SK-N-SH (cell line): ENCODE data around the gene PRRG4. TPM values are rescaled to one million over a fixed set of nuclear protein-coding genes. Genes with fewer than 3 reads are reported as not detected.

Experiments
- CTCF ChIA-PET: fragments of 300-600, 350-600 bp; formaldehyde crosslinking; extraction: SDS; loops from one replicate; lab custom pipeline; 2021; lab: Yijun Ruan, JAX
- POLR2A ChIA-PET: fragments of 350-600 bp; sonication (Branson Sonifier 250); formaldehyde crosslinking; extraction: SDS; loops from one replicate; lab custom pipeline; 2020; ENCODE audit warnings: antibody characterized with exemption, inconsistent platforms; lab: Yijun Ruan, JAX
- DNase-seq: peaks from one replicate; pipeline ENCODE4 v3.0.0; 2012
- H2AFZ ChIP-seq: fragments of 200-600 bp; sonication (generic); 2 replicates; pipeline ENCODE4 v1.8.1; 2016; ENCODE audit warnings: antibody characterized with exemption, mild to moderate bottlenecking, low read depth
- H3F3A ChIP-seq: fragments of 200-600 bp; sonication (generic); replicated peaks from 2 replicates; pipeline ENCODE3; 2016; ENCODE audit warnings: antibody characterized with exemption, mild to moderate bottlenecking; ENCODE audit not compliant: insufficient read depth
- H3K27ac ChIP-seq, 2 experiments: fragments of 200-500 bp in 1 of 2; fragments of 200-600 bp in 1 of 2; sonication (Bioruptor generic) in 1 of 2; sonication (generic), shearing (Covaris generic) in 1 of 2; 2 replicates each; pipeline versions ENCODE4 v1.5.1 to v1.6.1; 2014 to 2016; ENCODE audit warnings: low read depth in 2 of 2, inconsistent platforms in 1 of 2, low read length in 1 of 2, mild to moderate bottlenecking in 1 of 2, mixed read lengths in 1 of 2
- H3K27me3 ChIP-seq: fragments of 200-600 bp; sonication (generic), shearing (Covaris generic); 2 replicates; pipeline ENCODE4 v1.6.1; 2016; ENCODE audit warnings: mixed run types; ENCODE audit not compliant: insufficient read depth
- H3K36me3 ChIP-seq, 2 experiments: fragments of 200-500 bp in 1 of 2; fragments of 200-600 bp in 1 of 2; sonication (Bioruptor generic) in 1 of 2; sonication (generic) in 1 of 2; replicated peaks in 1 of 2; 2 replicates each; pipeline versions ENCODE3 to v1.5.1; 2014 to 2016; ENCODE audit warnings: low read length in 1 of 2, mild to moderate bottlenecking in 1 of 2; ENCODE audit not compliant: insufficient read depth in 2 of 2, control insufficient read depth in 1 of 2
- H3K4me1 ChIP-seq, 2 experiments: fragments of 200-500 bp in 1 of 2; fragments of 200-600 bp in 1 of 2; sonication (Bioruptor generic) in 1 of 2; sonication (generic), shearing (Covaris generic) in 1 of 2; 2 replicates each; pipeline versions ENCODE4 v1.5.1 to v1.6.1; 2014 to 2016; ENCODE audit warnings: low read depth in 1 of 2, low read length in 1 of 2, mixed run types in 1 of 2; ENCODE audit not compliant: insufficient read depth in 2 of 2, control insufficient read depth in 1 of 2
- H3K4me2 ChIP-seq: fragments of 200-600 bp; sonication (generic), shearing (Covaris generic); 2 replicates; pipeline ENCODE4 v1.6.1; 2017; ENCODE audit warnings: mixed run types
- H3K4me3 ChIP-seq, 2 experiments: fragments of 200-500 bp in 1 of 2; fragments of 200-600 bp in 1 of 2; sonication (Bioruptor generic) in 1 of 2; sonication (generic), shearing (Covaris generic) in 1 of 2; 2 replicates each; pipeline versions ENCODE4 v1.5.1 to v1.8.1; 2014 to 2016; ENCODE audit warnings: low read depth in 2 of 2, inconsistent platforms in 1 of 2, low read length in 1 of 2, mild to moderate bottlenecking in 1 of 2, mixed read lengths in 1 of 2, moderate library complexity in 1 of 2
- H3K79me2 ChIP-seq: fragments of 200-600 bp; sonication (generic); 2 replicates; pipeline ENCODE4 v1.8.1; 2017; ENCODE audit warnings: mild to moderate bottlenecking; ENCODE audit not compliant: insufficient read depth
- H3K9ac ChIP-seq: fragments of 200-600 bp; sonication (generic); 2 replicates; pipeline ENCODE4 v1.6.1; 2017; ENCODE audit warnings: mixed run types
- H3K9me2 ChIP-seq: fragments of 200-600 bp; sonication (generic); 2 replicates; pipeline ENCODE4 v1.6.1; 2017; ENCODE audit warnings: mixed run types
- H3K9me3 ChIP-seq: fragments of 200-600 bp; sonication (generic); 2 replicates; pipeline ENCODE4 v1.6.1; 2017; ENCODE audit warnings: mixed run types, mild to moderate bottlenecking, moderate library complexity
- H4K20me1 ChIP-seq: fragments of 200-600 bp; sonication (generic); 2 replicates; pipeline ENCODE4 v1.6.1; 2017; ENCODE audit warnings: mild to moderate bottlenecking, mixed run types; ENCODE audit not compliant: insufficient read depth
- CHD2 ChIP-seq: fragments of 150-350 bp; IDR thresholded peaks from 2 replicates; pipeline ENCODE4 v1.6.1; 2018; ENCODE audit warnings: low read length; ENCODE audit not compliant: partially characterized antibody
- FOSL2 ChIP-seq: IDR thresholded peaks from 2 replicates; pipeline ENCODE4 v1.4.0; 2012; ENCODE audit warnings: low read depth, mild to moderate bottlenecking, moderate library complexity, borderline replicate concordance
- FOXJ3 ChIP-seq: sonication (generic); formaldehyde crosslinking; IDR thresholded peaks from 2 replicates; pipeline ENCODE4 v1.5.1; 2020; ENCODE audit warnings: mild to moderate bottlenecking, missing genetic modification reagents
- JUND ChIP-seq: IDR thresholded peaks from 2 replicates; pipeline ENCODE4 v1.4.0; 2012
- MEF2A ChIP-seq: IDR thresholded peaks from 2 replicates; pipeline ENCODE4 v1.4.0; 2012; ENCODE audit warnings: low read depth, borderline replicate concordance
- POLR2AphosphoS5 ChIP-seq: IDR thresholded peaks from 2 replicates; pipeline ENCODE4 v1.6.1; 2012; ENCODE audit warnings: low read depth, low read length
- RAD21 ChIP-seq: IDR thresholded peaks from 2 replicates; pipeline ENCODE4 v1.6.1; 2012; ENCODE audit warnings: mild to moderate bottlenecking, low read length
- SMC3 ChIP-seq: IDR thresholded peaks from 2 replicates; pipeline ENCODE4 v1.6.1; 2012; ENCODE audit warnings: low read depth, low read length, improper control_type of control experiment
- TCF12 ChIP-seq: IDR thresholded peaks from 2 replicates; pipeline ENCODE4 v1.4.0; 2012
- YY1 ChIP-seq: IDR thresholded peaks from 2 replicates; pipeline ENCODE4 v1.4.0; 2012; ENCODE audit warnings: low read depth, mild to moderate bottlenecking
- polyA plus RNA-seq, 3 experiments: library from polyadenylated mRNA; depleted of rRNA; stranded (reverse); fragments of >200 nt; gene quantifications; 2 replicates each; pipeline ENCODE4 v1.2.3, GENCODE V29; 2012
- TF ChIP-seq, protein P1 (sequence below): fragments of 200-600 bp; sonication (generic); IDR thresholded peaks from 2 replicates; pipeline ENCODE4 v1.6.1; 2017; ENCODE audit warnings: antibody characterized with exemption, mild to moderate bottlenecking, moderate library complexity
- TF ChIP-seq, protein P2 (sequence below): IDR thresholded peaks from 2 replicates; pipeline ENCODE4 v1.4.0; 2012; ENCODE audit warnings: low read depth
- TF ChIP-seq, protein P3 (sequence below): IDR thresholded peaks from 2 replicates; pipeline ENCODE4; 2012
- TF ChIP-seq, protein P4 (sequence below): IDR thresholded peaks from 2 replicates; pipeline ENCODE4 v1.4.0; 2012; ENCODE audit warnings: low read depth, borderline replicate concordance
- TF ChIP-seq, protein P5 (sequence below): fragments of 150-350 bp; IDR thresholded peaks from 2 replicates; pipeline ENCODE4 v1.6.1; 2016; ENCODE audit warnings: mild to moderate bottlenecking, low read depth, low read length
- TF ChIP-seq, protein P6 (sequence below): IDR thresholded peaks from 2 replicates; pipeline ENCODE4 v1.4.0; 2012; ENCODE audit warnings: low read depth, borderline replicate concordance

Gene PRRG4
- polyA plus RNA-seq, 1 of the 3 experiments (the other 2 are of a cell fraction): 0.21 TPM

DNA sequence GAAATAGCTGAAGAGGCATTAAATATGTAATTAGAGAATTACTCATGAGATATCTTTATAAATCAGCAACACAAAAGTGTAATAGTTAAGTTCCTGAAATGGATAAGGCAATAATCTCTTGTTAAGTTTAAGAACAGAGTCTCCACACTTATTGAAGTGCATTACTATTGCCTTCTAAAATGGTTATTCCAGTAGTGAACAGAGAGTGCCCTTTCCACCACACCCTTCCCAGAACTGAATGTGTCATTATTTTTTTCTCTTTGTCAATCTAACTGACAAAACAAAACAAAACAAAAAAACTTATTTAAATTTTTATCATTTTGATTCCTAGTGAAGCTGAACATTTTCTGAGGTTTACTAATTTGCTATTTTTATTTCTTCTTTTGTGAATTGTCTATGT lies 9.2 kb upstream of the PRRG4 start:
- Histone ChIP-seq H3F3A (no peaks in the 10 kb centered on the region), H3K4me3 (no peak overlapping the region), H3K27me3 (no peaks in the 10 kb centered on the region; the same call in 1 of the 2 replicates), H3K4me2 (no peak overlapping the region), H3K36me3 (no peaks in the 10 kb centered on the region), H2AFZ (no peak overlapping the region), H3K9me3 (no peaks in the 10 kb centered on the region), H3K9me2 (no peaks in the 10 kb centered on the region), H3K27ac (no peak overlapping the region), H3K4me1 (peaks cover 0 to 4% of the 10 kb centered on the region in 2 experiments; a peak in 1 of 4 replicates), H3K79me2 (no peaks in the 10 kb centered on the region), H3K9ac (no peak overlapping the region), H4K20me1 (no peaks in the 10 kb centered on the region)
- TF ChIP-seq, protein P1, sequence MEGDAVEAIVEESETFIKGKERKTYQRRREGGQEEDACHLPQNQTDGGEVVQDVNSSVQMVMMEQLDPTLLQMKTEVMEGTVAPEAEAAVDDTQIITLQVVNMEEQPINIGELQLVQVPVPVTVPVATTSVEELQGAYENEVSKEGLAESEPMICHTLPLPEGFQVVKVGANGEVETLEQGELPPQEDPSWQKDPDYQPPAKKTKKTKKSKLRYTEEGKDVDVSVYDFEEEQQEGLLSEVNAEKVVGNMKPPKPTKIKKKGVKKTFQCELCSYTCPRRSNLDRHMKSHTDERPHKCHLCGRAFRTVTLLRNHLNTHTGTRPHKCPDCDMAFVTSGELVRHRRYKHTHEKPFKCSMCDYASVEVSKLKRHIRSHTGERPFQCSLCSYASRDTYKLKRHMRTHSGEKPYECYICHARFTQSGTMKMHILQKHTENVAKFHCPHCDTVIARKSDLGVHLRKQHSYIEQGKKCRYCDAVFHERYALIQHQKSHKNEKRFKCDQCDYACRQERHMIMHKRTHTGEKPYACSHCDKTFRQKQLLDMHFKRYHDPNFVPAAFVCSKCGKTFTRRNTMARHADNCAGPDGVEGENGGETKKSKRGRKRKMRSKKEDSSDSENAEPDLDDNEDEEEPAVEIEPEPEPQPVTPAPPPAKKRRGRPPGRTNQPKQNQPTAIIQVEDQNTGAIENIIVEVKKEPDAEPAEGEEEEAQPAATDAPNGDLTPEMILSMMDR: no peak
- TF ChIP-seq POLR2AphosphoS5: no peak
- TF ChIP-seq, protein P2, sequence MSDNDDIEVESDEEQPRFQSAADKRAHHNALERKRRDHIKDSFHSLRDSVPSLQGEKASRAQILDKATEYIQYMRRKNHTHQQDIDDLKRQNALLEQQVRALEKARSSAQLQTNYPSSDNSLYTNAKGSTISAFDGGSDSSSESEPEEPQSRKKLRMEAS: no peak
- ChIA-PET CTCF (interaction anchor here (2.5 kb wide), 1 partner anchor 28 kb away, joined by 6 read pairs; no protein-coding TSS in a partner anchor), POLR2A (no interaction called here)
- no peak for DNase-seq

DNA sequence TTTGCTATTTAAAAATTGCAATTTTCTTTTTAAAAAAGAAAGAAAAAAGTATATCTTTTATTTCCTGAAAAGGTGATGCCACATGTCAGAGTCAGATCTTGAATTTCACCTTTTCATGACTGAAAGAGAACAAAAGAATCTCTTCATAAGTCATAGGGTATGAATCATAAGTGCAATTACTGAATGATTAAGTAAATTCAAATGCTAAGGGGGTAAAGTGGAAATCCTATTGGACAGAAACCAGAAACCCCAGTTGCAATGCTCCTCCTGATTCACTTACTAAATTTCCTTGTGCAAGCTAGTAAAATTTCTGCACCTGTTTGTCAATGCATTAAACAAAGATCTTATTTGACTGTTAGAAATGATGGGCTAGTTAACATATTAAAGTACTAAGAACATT lies 8.2 kb upstream of the PRRG4 start:
- Histone ChIP-seq H3F3A (no peaks in the 10 kb centered on the region), H3K27ac (no peak overlapping the region), H2AFZ (no peak overlapping the region; the same call in 1 of the 2 replicates), H3K36me3 (no peaks in the 10 kb centered on the region), H3K9ac (no peak overlapping the region), H4K20me1 (no peaks in the 10 kb centered on the region), H3K79me2 (no peaks in the 10 kb centered on the region), H3K4me3 (no peak overlapping the region), H3K27me3 (no peaks in the 10 kb centered on the region; the same call in 1 of the 2 replicates), H3K4me2 (no peak overlapping the region), H3K4me1 (peaks cover 0 to 4% of the 10 kb centered on the region in 2 experiments; a peak in 1 of 4 replicates), H3K9me3 (no peaks in the 10 kb centered on the region), H3K9me2 (no peaks in the 10 kb centered on the region)
- ChIA-PET POLR2A (no interaction called here), CTCF (interaction anchor here (0.9 to 2.5 kb wide), 2 partner anchors 12 to 29 kb away, joined by 3 to 6 read pairs; no protein-coding TSS in a partner anchor)
- DNase-seq: no peak
- no peak for TF ChIP-seq RAD21
- no peak for TF ChIP-seq SMC3
- TF ChIP-seq MEF2A: no peak
- TF ChIP-seq FOXJ3 (CRISPR knock-in tag): no peak
- TF ChIP-seq, protein P3, sequence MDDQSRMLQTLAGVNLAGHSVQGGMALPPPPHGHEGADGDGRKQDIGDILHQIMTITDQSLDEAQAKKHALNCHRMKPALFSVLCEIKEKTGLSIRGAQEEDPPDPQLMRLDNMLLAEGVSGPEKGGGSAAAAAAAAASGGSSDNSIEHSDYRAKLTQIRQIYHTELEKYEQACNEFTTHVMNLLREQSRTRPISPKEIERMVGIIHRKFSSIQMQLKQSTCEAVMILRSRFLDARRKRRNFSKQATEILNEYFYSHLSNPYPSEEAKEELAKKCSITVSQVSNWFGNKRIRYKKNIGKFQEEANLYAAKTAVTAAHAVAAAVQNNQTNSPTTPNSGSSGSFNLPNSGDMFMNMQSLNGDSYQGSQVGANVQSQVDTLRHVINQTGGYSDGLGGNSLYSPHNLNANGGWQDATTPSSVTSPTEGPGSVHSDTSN: no peak
- TF ChIP-seq, protein P4, sequence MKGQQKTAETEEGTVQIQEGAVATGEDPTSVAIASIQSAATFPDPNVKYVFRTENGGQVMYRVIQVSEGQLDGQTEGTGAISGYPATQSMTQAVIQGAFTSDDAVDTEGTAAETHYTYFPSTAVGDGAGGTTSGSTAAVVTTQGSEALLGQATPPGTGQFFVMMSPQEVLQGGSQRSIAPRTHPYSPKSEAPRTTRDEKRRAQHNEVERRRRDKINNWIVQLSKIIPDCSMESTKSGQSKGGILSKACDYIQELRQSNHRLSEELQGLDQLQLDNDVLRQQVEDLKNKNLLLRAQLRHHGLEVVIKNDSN: no peak
- TF ChIP-seq TCF12: no peak
- peak; percentile 15; the same call in 1 of the 2 replicates for TF ChIP-seq JUND
- no peak for TF ChIP-seq CHD2
- TF ChIP-seq YY1: no peak
- TF ChIP-seq, protein P5, sequence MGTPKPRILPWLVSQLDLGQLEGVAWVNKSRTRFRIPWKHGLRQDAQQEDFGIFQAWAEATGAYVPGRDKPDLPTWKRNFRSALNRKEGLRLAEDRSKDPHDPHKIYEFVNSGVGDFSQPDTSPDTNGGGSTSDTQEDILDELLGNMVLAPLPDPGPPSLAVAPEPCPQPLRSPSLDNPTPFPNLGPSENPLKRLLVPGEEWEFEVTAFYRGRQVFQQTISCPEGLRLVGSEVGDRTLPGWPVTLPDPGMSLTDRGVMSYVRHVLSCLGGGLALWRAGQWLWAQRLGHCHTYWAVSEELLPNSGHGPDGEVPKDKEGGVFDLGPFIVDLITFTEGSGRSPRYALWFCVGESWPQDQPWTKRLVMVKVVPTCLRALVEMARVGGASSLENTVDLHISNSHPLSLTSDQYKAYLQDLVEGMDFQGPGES: no peak
- peak; percentile 30; the same call in 1 of the 2 replicates for TF ChIP-seq FOSL2
- TF ChIP-seq, protein P6, sequence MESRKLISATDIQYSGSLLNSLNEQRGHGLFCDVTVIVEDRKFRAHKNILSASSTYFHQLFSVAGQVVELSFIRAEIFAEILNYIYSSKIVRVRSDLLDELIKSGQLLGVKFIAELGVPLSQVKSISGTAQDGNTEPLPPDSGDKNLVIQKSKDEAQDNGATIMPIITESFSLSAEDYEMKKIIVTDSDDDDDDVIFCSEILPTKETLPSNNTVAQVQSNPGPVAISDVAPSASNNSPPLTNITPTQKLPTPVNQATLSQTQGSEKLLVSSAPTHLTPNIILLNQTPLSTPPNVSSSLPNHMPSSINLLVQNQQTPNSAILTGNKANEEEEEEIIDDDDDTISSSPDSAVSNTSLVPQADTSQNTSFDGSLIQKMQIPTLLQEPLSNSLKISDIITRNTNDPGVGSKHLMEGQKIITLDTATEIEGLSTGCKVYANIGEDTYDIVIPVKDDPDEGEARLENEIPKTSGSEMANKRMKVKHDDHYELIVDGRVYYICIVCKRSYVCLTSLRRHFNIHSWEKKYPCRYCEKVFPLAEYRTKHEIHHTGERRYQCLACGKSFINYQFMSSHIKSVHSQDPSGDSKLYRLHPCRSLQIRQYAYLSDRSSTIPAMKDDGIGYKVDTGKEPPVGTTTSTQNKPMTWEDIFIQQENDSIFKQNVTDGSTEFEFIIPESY: no peak
